Omental fat pad (tissue), 4 donors: ENCODE results near the gene CDYL. TPM values are rescaled to one million over a fixed set of nuclear protein-coding genes. Genes with fewer than 3 reads are reported as not detected.

Source experiments
- ATAC-seq: fragments of 150-250 bp; one replicate; pipeline ENCODE4 v1.9.1; 2016; ENCODE audit warnings: mild to moderate bottlenecking, moderate library complexity; ENCODE audit not compliant: low FRiP score
- DNase-seq: peaks from one replicate; pipeline ENCODE4 v3.0.0-alpha.2; 2019; ENCODE audit warnings: low spot score
- CTCF ChIP-seq, 3 donors: fragments of 450-650 bp; IDR thresholded peaks; one replicate each; pipeline ENCODE4 v1.5.1; 2016 to 2017; ENCODE audit warnings: antibody characterized with exemption in 3 of 3, mild to moderate bottlenecking in 3 of 3, moderate library complexity in 2 of 3
- total RNA-seq, 4 donors: library from RNA; depleted of rRNA; stranded (reverse); fragments of >200 nt; gene quantifications; one replicate each; pipeline ENCODE4 v1.1.0, GENCODE V29; 2016

CDYL gene
- total RNA-seq, 4 donors from 2014 or later, result 32.2 to 34.5 (median 33.0) TPM

GRCh38 chr6:4872841-4873240 lies 96.6 kb downstream of the CDYL start:
- no peak for ATAC-seq
- no peak for DNase-seq
- TF ChIP-seq CTCF (IDR thresholded peaks at IDR 0.05), result no peak

- no peak for TF ChIP-seq CTCF (IDR thresholded peaks at IDR 0.05)
- DNase-seq, result no peak
- no peak for ATAC-seq
Observed at GRCh38 chr6:4873928-4874327, 97.7 kb downstream of the CDYL start.

GRCh38 chr6:4879741-4880275 lies 103.6 kb downstream of the CDYL start:
- no peak for ATAC-seq
- no peak for DNase-seq
- no peak for TF ChIP-seq CTCF (IDR thresholded peaks at IDR 0.05)

- no peak for DNase-seq
- ATAC-seq, result no peak
Observed at GRCh38 chr6:4880363-4880762, 104.2 kb downstream of the CDYL start.

GRCh38 chr6:4883298-4883697 lies 107.1 kb downstream of the CDYL start:
- ATAC-seq (no peak), DNase-seq (no peak)
- no peak for TF ChIP-seq CTCF (IDR thresholded peaks at IDR 0.05)

More at GRCh38 chr6:4880363-4880762, 104.2 kb downstream of the CDYL start:
- TF ChIP-seq CTCF (IDR thresholded peaks at IDR 0.05), result no peak

GRCh38 chr6:4884646-4885340 lies 108.6 kb downstream of the CDYL start:
- TF ChIP-seq CTCF (IDR thresholded peaks at IDR 0.05), result no peak
- DNase-seq, result no peak
- no peak for ATAC-seq

- ATAC-seq (no peak), DNase-seq (no peak)
- TF ChIP-seq CTCF (IDR thresholded peaks at IDR 0.05), result no peak
Observed at GRCh38 chr6:4885341-4885933, 109.2 kb downstream of the CDYL start.
